Erythroblast (primary cell): ENCODE measurements around the gene RAI14.

Source experiments
- GATA1 ChIP-seq: IDR thresholded peaks from 2 replicates; pipeline ENCODE4 v1.6.1; 2011; ENCODE audit warnings: low read depth, mild to moderate bottlenecking, control low read depth, low read length, moderate library complexity
- POLR2A ChIP-seq: IDR thresholded peaks from 2 replicates; pipeline ENCODE4 v1.6.1; 2011; ENCODE audit warnings: mild to moderate bottlenecking, low read length

GRCh38 chr5:34684980-34685352 is 28.8 kb downstream of the RAI14 start:
- no peak for TF ChIP-seq POLR2A
- TF ChIP-seq GATA1 = no peak
